Left ventricle myocardium inferior (tissue), 1 donor: Measurements from ENCODE around the gene EREG. TPM values are rescaled to one million over a fixed set of nuclear protein-coding genes. Genes with fewer than 3 reads are reported as not detected.

Source experiments
- DNase-seq: peaks from one replicate; pipeline ENCODE4 v3.0.0-alpha.2; 2020
- H3K27ac ChIP-seq: fragments of 200-600 bp; replicated peaks from 2 replicates; pipeline ENCODE4 v1.8.0; 2021
- H3K27me3 ChIP-seq: fragments of 200-600 bp; 2 replicates; pipeline ENCODE4 v1.8.0; 2021; ENCODE audit warnings: low read depth
- H3K36me3 ChIP-seq: fragments of 200-600 bp; 2 replicates; pipeline ENCODE4 v1.8.0; 2021
- H3K4me1 ChIP-seq: fragments of 200-600 bp; 2 replicates; pipeline ENCODE4 v1.8.0; 2021
- H3K4me3 ChIP-seq: fragments of 200-600 bp; 2 replicates; pipeline ENCODE4 v1.8.0; 2021; ENCODE audit warnings: mild to moderate bottlenecking, moderate library complexity
- H3K9me3 ChIP-seq: fragments of 200-600 bp; replicated peaks from 2 replicates; pipeline ENCODE4 v1.8.0; 2021
- intact Hi-C: fragments of 100-400 bp; cut with micrococcal nuclease; formaldehyde crosslinking; loops from one replicate; pipeline ENCODE4 v1.11.0; 2022
- total RNA-seq: library from RNA; stranded (reverse); fragmentation: NEBNext Ultra II Directional; extraction: Animal tissue kit (Norgen Biotek cat#: 25700); gene quantifications from one replicate; pipeline ENCODE4 v1.2.1, GENCODE V29; 2021
- TF ChIP-seq, protein P1 (sequence below): fragments of 200-600 bp; IDR thresholded peaks from 2 replicates; pipeline ENCODE4 v1.8.0; 2021; ENCODE audit warnings: antibody characterized with exemption, mild to moderate bottlenecking, borderline replicate concordance
- donor health status: DM: no; HTN: yes; CAD: no; lungs with severe emphysema.

EREG gene
- total RNA-seq, 1 donor from 2014 or later, result not detected

- no peaks in the 10 kb centered on the region for H3K27me3 ChIP-seq
- TF ChIP-seq, protein P1, sequence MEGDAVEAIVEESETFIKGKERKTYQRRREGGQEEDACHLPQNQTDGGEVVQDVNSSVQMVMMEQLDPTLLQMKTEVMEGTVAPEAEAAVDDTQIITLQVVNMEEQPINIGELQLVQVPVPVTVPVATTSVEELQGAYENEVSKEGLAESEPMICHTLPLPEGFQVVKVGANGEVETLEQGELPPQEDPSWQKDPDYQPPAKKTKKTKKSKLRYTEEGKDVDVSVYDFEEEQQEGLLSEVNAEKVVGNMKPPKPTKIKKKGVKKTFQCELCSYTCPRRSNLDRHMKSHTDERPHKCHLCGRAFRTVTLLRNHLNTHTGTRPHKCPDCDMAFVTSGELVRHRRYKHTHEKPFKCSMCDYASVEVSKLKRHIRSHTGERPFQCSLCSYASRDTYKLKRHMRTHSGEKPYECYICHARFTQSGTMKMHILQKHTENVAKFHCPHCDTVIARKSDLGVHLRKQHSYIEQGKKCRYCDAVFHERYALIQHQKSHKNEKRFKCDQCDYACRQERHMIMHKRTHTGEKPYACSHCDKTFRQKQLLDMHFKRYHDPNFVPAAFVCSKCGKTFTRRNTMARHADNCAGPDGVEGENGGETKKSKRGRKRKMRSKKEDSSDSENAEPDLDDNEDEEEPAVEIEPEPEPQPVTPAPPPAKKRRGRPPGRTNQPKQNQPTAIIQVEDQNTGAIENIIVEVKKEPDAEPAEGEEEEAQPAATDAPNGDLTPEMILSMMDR, result no peak
- intact Hi-C loops, result loop anchor here (5.0 kb wide), 1 partner anchor 155 kb away; no protein-coding TSS in a partner anchor
- no peak overlapping the region for H3K27ac ChIP-seq
- H3K9me3 ChIP-seq, result no peaks in the 10 kb centered on the region
- DNase-seq, result no peak
- no peak overlapping the region for H3K4me3 ChIP-seq
- no peaks in the 10 kb centered on the region for H3K4me1 ChIP-seq
- H3K36me3 ChIP-seq, result no peaks in the 10 kb centered on the region
Measured at GRCh38 chr4:74377714-74378113, 12.8 kb downstream of the EREG start.

DNA sequence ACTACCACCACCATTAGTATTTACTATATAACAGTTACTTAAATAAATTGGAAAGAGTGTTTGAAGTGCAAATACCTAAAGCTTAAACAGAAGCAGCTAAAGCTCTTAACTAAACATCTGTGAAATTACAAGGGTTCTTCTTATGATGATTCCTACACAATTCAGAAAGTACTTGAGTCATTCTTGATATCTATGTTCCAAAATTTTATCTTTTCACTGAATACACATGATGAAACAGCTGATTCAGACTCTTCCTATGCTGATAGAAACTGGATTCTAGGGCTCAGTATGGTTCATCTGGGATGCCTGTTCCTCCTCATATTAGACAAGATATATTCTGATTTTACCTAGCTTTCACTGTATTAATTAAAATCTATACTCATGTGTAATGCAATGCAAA, 13.6 kb downstream of the EREG start:
- intact Hi-C loops, result loop anchor here (5.0 kb wide), 1 partner anchor 154 kb away; no protein-coding TSS in a partner anchor
- Histone ChIP-seq H3K9me3 (no peaks in the 10 kb centered on the region), H3K27ac (no peak overlapping the region), H3K4me3 (no peak overlapping the region), H3K4me1 (no peaks in the 10 kb centered on the region), H3K27me3 (no peaks in the 10 kb centered on the region), H3K36me3 (no peaks in the 10 kb centered on the region)
- TF ChIP-seq, protein P1, result no peak
- no peak for DNase-seq

DNA sequence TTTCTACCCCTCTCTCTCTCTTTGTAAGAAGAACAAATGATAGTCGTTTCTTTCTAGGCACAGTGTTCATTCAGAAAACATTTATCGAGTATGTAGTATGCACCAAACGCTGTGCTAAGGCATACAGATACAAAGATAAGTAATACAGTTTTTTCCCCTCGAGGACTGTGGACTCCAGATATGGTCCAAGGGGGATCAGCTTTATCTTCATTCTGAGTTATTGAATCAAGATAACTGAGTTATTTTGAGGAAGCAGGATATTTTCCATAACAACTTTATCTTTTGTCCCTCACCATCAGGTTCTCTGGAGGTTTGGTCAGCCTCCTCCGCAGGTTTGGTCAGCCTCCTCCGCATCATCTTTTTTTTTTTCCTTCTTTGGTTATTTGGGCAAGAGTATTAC, 15.0 kb downstream of the EREG start:
- intact Hi-C loops, result loop anchor here (5.0 kb wide), 1 partner anchor 152 kb away; no protein-coding TSS in a partner anchor
- Histone ChIP-seq H3K27ac (no peak overlapping the region), H3K36me3 (no peaks in the 10 kb centered on the region), H3K4me1 (no peaks in the 10 kb centered on the region), H3K9me3 (no peaks in the 10 kb centered on the region), H3K27me3 (no peaks in the 10 kb centered on the region), H3K4me3 (no peak overlapping the region)
- TF ChIP-seq, protein P1, result no peak
- no peak for DNase-seq

DNA sequence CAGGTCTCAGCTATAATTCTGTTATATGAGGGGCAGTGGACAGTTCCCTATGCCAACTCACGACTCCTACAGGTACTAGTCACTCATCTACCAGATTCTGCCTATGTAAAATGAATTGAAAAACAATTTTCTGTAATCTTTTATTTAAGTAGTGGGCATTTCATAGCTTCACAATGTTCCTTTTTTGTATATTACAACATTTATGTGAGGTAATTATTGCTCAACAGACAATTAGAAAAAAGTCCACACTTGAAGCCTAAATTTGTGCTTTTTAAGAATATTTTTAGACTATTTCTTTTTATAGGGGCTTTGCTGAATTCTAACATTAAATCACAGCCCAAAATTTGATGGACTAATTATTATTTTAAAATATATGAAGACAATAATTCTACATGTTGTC, 20.4 kb downstream of the EREG start:
- intact Hi-C loops, result no loop called here
- Histone ChIP-seq H3K4me3 (no peak overlapping the region), H3K4me1 (no peaks in the 10 kb centered on the region), H3K27ac (no peak overlapping the region), H3K27me3 (no peaks in the 10 kb centered on the region), H3K9me3 (no peaks in the 10 kb centered on the region), H3K36me3 (no peaks in the 10 kb centered on the region)
- DNase-seq, result no peak
- TF ChIP-seq, protein P1, result no peak

DNA sequence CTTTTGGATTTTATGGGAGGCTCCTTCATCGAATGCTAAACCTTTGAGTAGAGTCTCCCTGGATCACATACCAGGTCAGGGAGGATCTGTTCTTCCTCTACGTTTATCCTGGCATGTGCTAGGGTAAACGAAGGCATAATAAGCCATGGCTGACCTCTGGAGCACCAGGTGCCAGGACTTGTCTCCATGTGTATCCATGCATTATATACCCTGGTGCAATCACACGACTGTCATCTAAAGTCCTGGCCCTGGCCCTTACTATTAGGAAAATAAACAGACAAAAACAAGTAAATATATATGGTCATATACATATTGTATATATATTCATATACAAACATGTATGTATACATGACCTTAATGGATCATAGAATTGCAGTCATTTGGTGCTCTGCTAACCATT, 21.2 kb downstream of the EREG start:
- Histone ChIP-seq H3K4me1 (no peaks in the 10 kb centered on the region), H3K27me3 (no peaks in the 10 kb centered on the region), H3K36me3 (no peaks in the 10 kb centered on the region), H3K27ac (no peak overlapping the region), H3K9me3 (no peaks in the 10 kb centered on the region), H3K4me3 (no peak overlapping the region)
- intact Hi-C loops, result no loop called here
- no peak for DNase-seq
- TF ChIP-seq, protein P1, result no peak

DNA sequence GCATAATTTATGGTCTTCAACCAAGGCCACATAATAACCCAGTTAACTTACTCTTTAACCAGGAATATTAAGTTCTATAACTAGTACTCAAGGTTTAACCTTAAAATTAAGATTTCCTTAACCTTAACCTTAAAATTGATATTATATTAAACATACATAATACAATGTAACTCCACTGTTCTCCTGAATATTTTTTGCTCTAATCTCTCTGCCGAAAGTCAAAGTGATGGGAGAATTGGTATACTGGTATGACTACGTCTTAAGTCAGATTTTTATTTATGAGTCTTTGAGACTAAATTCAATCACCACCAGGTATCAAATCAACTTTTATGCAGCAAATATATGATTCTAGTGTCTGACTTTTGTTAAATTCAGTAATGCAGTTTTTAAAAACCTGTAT, 22.8 kb downstream of the EREG start:
- intact Hi-C loops, result no loop called here
- H3K36me3 ChIP-seq, result no peaks in the 10 kb centered on the region
- TF ChIP-seq, protein P1, result no peak

More for the DNA sequence above, 22.8 kb downstream of the EREG start:
- Histone ChIP-seq H3K4me3 (no peak overlapping the region), H3K27me3 (no peaks in the 10 kb centered on the region), H3K4me1 (no peaks in the 10 kb centered on the region), H3K9me3 (no peaks in the 10 kb centered on the region), H3K27ac (no peak overlapping the region)
- no peak for DNase-seq
